GM18505 (cell line): Measurements from ENCODE around the gene ANKRD29.

Experiments
- ATAC-seq: cut with Tn5 transposase; IDR thresholded peaks from one replicate; pipeline ENCODE4 v1.9.1; 2021; ENCODE audit not compliant: unreplicated experiment
- POLR2A ChIP-seq: IDR thresholded peaks from 4 replicates; pipeline ENCODE4 v1.6.1; 2011; ENCODE audit warnings: borderline replicate concordance; ENCODE audit not compliant: insufficient read depth, insufficient read length; ENCODE audit errors: extremely low read depth

Gene ANKRD29

GRCh38 chr18:23675236-23675635 is 12.5 kb upstream of the ANKRD29 start:
- no peak for TF ChIP-seq POLR2A
- no peak for ATAC-seq

- no peak for ATAC-seq
Observed at GRCh38 chr18:23673725-23674124, 11.0 kb upstream of the ANKRD29 start.

GRCh38 chr18:23671564-23671963 is 8.9 kb upstream of the ANKRD29 start:
- TF ChIP-seq POLR2A, result no peak
- no peak for ATAC-seq

More at GRCh38 chr18:23673725-23674124, 11.0 kb upstream of the ANKRD29 start:
- TF ChIP-seq POLR2A, result no peak

- no peak for ATAC-seq
- TF ChIP-seq POLR2A, result no peak
Observed at GRCh38 chr18:23669804-23670405, 7.2 kb upstream of the ANKRD29 start.

GRCh38 chr18:23669202-23669766 is 6.6 kb upstream of the ANKRD29 start:
- no peak for ATAC-seq
- TF ChIP-seq POLR2A, result no peak

- no peak for ATAC-seq
- TF ChIP-seq POLR2A, result no peak
Observed at GRCh38 chr18:23668731-23669130, 6.0 kb upstream of the ANKRD29 start.

GRCh38 chr18:23667114-23667513 is 4.4 kb upstream of the ANKRD29 start:
- no peak for ATAC-seq
- no peak for TF ChIP-seq POLR2A

GRCh38 chr18:23664674-23665073 is 2.0 kb upstream of the ANKRD29 start:
- TF ChIP-seq POLR2A, result no peak
- no peak for ATAC-seq

GRCh38 chr18:23661735-23662308 is 889 bp downstream of the ANKRD29 start:
- TF ChIP-seq POLR2A, result no peak
- ATAC-seq, result no peak

- TF ChIP-seq POLR2A, result no peak
- ATAC-seq, result no peak
Observed at GRCh38 chr18:23658285-23658684, 4.4 kb downstream of the ANKRD29 start.

- ATAC-seq, result no peak
- TF ChIP-seq POLR2A, result no peak
Observed at GRCh38 chr18:23652232-23652631, 10.5 kb downstream of the ANKRD29 start.

GRCh38 chr18:23650968-23651927 is 11.5 kb downstream of the ANKRD29 start:
- TF ChIP-seq POLR2A, result no peak

GRCh38 chr18:23648940-23649607 is 13.6 kb downstream of the ANKRD29 start:
- TF ChIP-seq POLR2A, result no peak
- no peak for ATAC-seq

More at GRCh38 chr18:23650968-23651927, 11.5 kb downstream of the ANKRD29 start:
- ATAC-seq, result no peak
